WTC11 (cell line): ENCODE results near the gene KCND3.

Experiments
- ATF1 ChIP-seq: sonication (generic); formaldehyde crosslinking; IDR thresholded peaks from 2 replicates; pipeline ENCODE4 v1.8.1; 2023; ENCODE audit warnings: mild to moderate bottlenecking, moderate library complexity, missing genetic modification reagents
- ATF6 ChIP-seq: sonication (generic); formaldehyde crosslinking; IDR thresholded peaks from 2 replicates; pipeline ENCODE4 v1.8.1; 2023; ENCODE audit warnings: mild to moderate bottlenecking, missing genetic modification reagents
- CTCF ChIP-seq: fragments of 200-600 bp; IDR thresholded peaks from 2 replicates; pipeline ENCODE4 v1.8.0; 2022; ENCODE audit warnings: antibody characterized with exemption
- E2F5 ChIP-seq: sonication (generic); formaldehyde crosslinking; IDR thresholded peaks from 2 replicates; pipeline ENCODE4 v1.8.1; 2022; ENCODE audit warnings: mild to moderate bottlenecking, moderate library complexity, missing genetic modification reagents
- NR2C2 ChIP-seq: sonication (generic); formaldehyde crosslinking; IDR thresholded peaks from 2 replicates; pipeline ENCODE4 v1.8.0; 2022; ENCODE audit warnings: mild to moderate bottlenecking, missing genetic modification reagents

- TF ChIP-seq CTCF (no peak), E2F5 (CRISPR knock-in tag) (no peak), ATF6 (no peak), ATF1 (CRISPR knock-in tag) (no peak), NR2C2 (CRISPR knock-in tag) (no peak)
Observed at GRCh38 chr1:111798580-111798979, 190.9 kb downstream of the KCND3 start.
